PC-9 (cell line): ENCODE data around the gene EVI5.

Experiments used
- EZH2 ChIP-seq: fragments of 200-600 bp; sonication (generic); IDR thresholded peaks from 2 replicates; pipeline ENCODE4 v1.8.0; 2017; ENCODE audit warnings: antibody characterized with exemption, low read depth
- TF ChIP-seq, protein P1 (sequence below): fragments of 200-600 bp; sonication (generic); conservative IDR thresholded peaks from 2 replicates; pipeline ENCODE4 v1.6.1; 2017; ENCODE audit warnings: mixed run types, antibody characterized with exemption, mild to moderate bottlenecking, moderate library complexity

GRCh38 chr1:92679980-92680379 is 104.9 kb downstream of the EVI5 start:
- TF ChIP-seq, protein P1, sequence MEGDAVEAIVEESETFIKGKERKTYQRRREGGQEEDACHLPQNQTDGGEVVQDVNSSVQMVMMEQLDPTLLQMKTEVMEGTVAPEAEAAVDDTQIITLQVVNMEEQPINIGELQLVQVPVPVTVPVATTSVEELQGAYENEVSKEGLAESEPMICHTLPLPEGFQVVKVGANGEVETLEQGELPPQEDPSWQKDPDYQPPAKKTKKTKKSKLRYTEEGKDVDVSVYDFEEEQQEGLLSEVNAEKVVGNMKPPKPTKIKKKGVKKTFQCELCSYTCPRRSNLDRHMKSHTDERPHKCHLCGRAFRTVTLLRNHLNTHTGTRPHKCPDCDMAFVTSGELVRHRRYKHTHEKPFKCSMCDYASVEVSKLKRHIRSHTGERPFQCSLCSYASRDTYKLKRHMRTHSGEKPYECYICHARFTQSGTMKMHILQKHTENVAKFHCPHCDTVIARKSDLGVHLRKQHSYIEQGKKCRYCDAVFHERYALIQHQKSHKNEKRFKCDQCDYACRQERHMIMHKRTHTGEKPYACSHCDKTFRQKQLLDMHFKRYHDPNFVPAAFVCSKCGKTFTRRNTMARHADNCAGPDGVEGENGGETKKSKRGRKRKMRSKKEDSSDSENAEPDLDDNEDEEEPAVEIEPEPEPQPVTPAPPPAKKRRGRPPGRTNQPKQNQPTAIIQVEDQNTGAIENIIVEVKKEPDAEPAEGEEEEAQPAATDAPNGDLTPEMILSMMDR = no peak
- TF ChIP-seq EZH2 = no peak
